ENCODE results near the gene MMS22L. TPM values are rescaled to one million over a fixed set of nuclear protein-coding genes. Genes with fewer than 3 reads are reported as not detected.
A peak's percentile ranks its signal among the peaks of the same experiment; 100 is the strongest.

Gene MMS22L
- total and polyA plus RNA-seq, 3 donors from 2014 or later, result 17.1 to 23.7 (median 21.6) TPM

GRCh38 chr6:97120511-97120910, 162.5 kb downstream of the MMS22L start:
- H3K4me3 ChIP-seq, result no peak overlapping the region
- no peaks in the 10 kb centered on the region for H3K4me1 ChIP-seq
- H3K27ac ChIP-seq, result no peak overlapping the region
- H3K9me3 ChIP-seq, result no peaks in the 10 kb centered on the region
- no peaks in the 10 kb centered on the region for H3K27me3 ChIP-seq
- intact Hi-C loops (cut with DNase I; ENCODE audit: low total_unique reads), result no loop called here
- WGBS, 2 donors, result 93 to 95% methylated on average over 2 of the region's 2 CpGs
- DNase-seq, result no peak
- no peak for TF ChIP-seq POLR2A (IDR thresholded peaks at IDR 0.05)
- TF ChIP-seq CTCF (IDR thresholded peaks at IDR 0.05), result no peak
- no peaks in the 10 kb centered on the region for H3K36me3 ChIP-seq (ENCODE audit: low read depth, missing control alignments)

- Histone ChIP-seq H3K27me3 (no peaks in the 10 kb centered on the region), H3K4me3 (no peak overlapping the region), H3K27ac (no peak overlapping the region), H3K9me3 (no peaks in the 10 kb centered on the region), H3K4me1 (no peaks in the 10 kb centered on the region), H3K36me3 (ENCODE audit: low read depth, missing control alignments) (no peaks in the 10 kb centered on the region)
- no peak for TF ChIP-seq POLR2A (IDR thresholded peaks at IDR 0.05)
- TF ChIP-seq CTCF (IDR thresholded peaks at IDR 0.05), result no peak
- intact Hi-C loops (cut with DNase I; ENCODE audit: low total_unique reads), result no loop called here
- DNase-seq, result no peak
These were observed 168.4 kb downstream of the MMS22L start for GRCh38 chr6:97114645-97115044.

GRCh38 chr6:97113170-97113569, 169.8 kb downstream of the MMS22L start:
- 88 to 96% methylated on average over 1 of the region's 1 CpG for WGBS, 2 donors
- H3K4me1 ChIP-seq, result no peaks in the 10 kb centered on the region
- intact Hi-C loops (cut with DNase I; ENCODE audit: low total_unique reads), result no loop called here

GRCh38 chr6:97111243-97111642, 171.8 kb downstream of the MMS22L start:
- 83 to 90% methylated on average over 4 to 8 of the region's 8 CpGs for WGBS, 2 donors
- TF ChIP-seq CTCF (IDR thresholded peaks at IDR 0.05), result no peak
- no peak for TF ChIP-seq POLR2A (IDR thresholded peaks at IDR 0.05)
- H3K9me3 ChIP-seq, result no peaks in the 10 kb centered on the region

More at GRCh38 chr6:97113170-97113569, 169.8 kb downstream of the MMS22L start:
- Histone ChIP-seq H3K36me3 (ENCODE audit: low read depth, missing control alignments) (no peaks in the 10 kb centered on the region), H3K27me3 (no peaks in the 10 kb centered on the region), H3K4me3 (no peak overlapping the region), H3K9me3 (no peaks in the 10 kb centered on the region), H3K27ac (no peak overlapping the region)
- TF ChIP-seq CTCF (IDR thresholded peaks at IDR 0.05) (no peak), POLR2A (IDR thresholded peaks at IDR 0.05) (no peak)
- no peak for DNase-seq

GRCh38 chr6:97110626-97111025, 172.4 kb downstream of the MMS22L start:
- peak; percentile 50 for DNase-seq
- Histone ChIP-seq H3K4me1 (no peaks in the 10 kb centered on the region), H3K27me3 (no peaks in the 10 kb centered on the region), H3K27ac (no peak overlapping the region), H3K4me3 (no peak overlapping the region), H3K9me3 (no peaks in the 10 kb centered on the region), H3K36me3 (ENCODE audit: low read depth, missing control alignments) (no peaks in the 10 kb centered on the region)
- TF ChIP-seq POLR2A (IDR thresholded peaks at IDR 0.05) (no peak), CTCF (IDR thresholded peaks at IDR 0.05) (no peak)
- intact Hi-C loops (cut with DNase I; ENCODE audit: low total_unique reads), result no loop called here
- 38 to 65% methylated on average over 6 of the region's 6 CpGs for WGBS, 2 donors

More at GRCh38 chr6:97111243-97111642, 171.8 kb downstream of the MMS22L start:
- Histone ChIP-seq H3K27ac (no peak overlapping the region), H3K4me3 (no peak overlapping the region), H3K36me3 (ENCODE audit: low read depth, missing control alignments) (no peaks in the 10 kb centered on the region), H3K27me3 (no peaks in the 10 kb centered on the region), H3K4me1 (no peaks in the 10 kb centered on the region)
- no peak for DNase-seq
- intact Hi-C loops (cut with DNase I; ENCODE audit: low total_unique reads), result no loop called here
